ENCODE results near the gene SCGB3A1. TPM values are rescaled to one million over a fixed set of nuclear protein-coding genes. Genes with fewer than 3 reads are reported as not detected.

SCGB3A1 gene
- total RNA-seq, 2 donors from 2014 or later = not detected

DNA sequence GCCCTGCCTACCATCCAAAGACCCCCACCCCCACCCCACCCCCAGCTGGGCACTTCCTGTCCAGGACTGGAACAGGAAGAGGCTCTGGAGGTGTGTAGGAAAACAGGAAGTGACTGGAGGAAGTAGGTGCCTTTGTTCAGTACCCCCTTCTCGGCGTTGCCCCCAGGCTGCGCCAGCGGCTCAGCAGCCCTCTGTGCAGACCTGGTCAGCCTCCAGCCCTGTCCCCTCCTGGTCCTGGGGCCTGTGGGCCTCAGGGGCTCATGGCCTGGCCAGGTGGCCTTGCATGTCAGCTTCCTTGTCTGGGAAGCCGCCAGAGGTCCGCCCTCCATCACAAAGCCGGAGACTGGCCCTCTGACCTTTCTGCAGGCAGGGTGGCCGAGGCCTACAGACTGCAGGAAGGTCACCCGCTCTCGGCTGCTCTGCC lies 32.1 kb upstream of the SCGB3A1 start:
- no peak for DNase-seq
- Histone ChIP-seq H3K36me3 (replicated peaks in 1 of 2; ENCODE audit: insufficient read depth in 1 of 2, low read depth in 2 of 2) (no peaks in the 10 kb centered on the region), H3K4me1 (peaks cover 9% of the 10 kb centered on the region), H3K4me3 (no peak overlapping the region), H3K27ac (no peak overlapping the region), H3K9me3 (no peaks in the 10 kb centered on the region), H3K27me3 (peaks cover 0 to 5% of the 10 kb centered on the region in 2 donors)
- 72 to 77% methylated on average over 5 to 10 of the region's 10 CpGs for WGBS, 2 donors
- no peak for ATAC-seq
- intact Hi-C loops (cut with DNase I) = no loop called here
- TF ChIP-seq, protein P1, sequence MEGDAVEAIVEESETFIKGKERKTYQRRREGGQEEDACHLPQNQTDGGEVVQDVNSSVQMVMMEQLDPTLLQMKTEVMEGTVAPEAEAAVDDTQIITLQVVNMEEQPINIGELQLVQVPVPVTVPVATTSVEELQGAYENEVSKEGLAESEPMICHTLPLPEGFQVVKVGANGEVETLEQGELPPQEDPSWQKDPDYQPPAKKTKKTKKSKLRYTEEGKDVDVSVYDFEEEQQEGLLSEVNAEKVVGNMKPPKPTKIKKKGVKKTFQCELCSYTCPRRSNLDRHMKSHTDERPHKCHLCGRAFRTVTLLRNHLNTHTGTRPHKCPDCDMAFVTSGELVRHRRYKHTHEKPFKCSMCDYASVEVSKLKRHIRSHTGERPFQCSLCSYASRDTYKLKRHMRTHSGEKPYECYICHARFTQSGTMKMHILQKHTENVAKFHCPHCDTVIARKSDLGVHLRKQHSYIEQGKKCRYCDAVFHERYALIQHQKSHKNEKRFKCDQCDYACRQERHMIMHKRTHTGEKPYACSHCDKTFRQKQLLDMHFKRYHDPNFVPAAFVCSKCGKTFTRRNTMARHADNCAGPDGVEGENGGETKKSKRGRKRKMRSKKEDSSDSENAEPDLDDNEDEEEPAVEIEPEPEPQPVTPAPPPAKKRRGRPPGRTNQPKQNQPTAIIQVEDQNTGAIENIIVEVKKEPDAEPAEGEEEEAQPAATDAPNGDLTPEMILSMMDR (IDR thresholded peaks at IDR 0.05) = no peak
- no peak for TF ChIP-seq POLR2A (IDR thresholded peaks at IDR 0.05)

DNA sequence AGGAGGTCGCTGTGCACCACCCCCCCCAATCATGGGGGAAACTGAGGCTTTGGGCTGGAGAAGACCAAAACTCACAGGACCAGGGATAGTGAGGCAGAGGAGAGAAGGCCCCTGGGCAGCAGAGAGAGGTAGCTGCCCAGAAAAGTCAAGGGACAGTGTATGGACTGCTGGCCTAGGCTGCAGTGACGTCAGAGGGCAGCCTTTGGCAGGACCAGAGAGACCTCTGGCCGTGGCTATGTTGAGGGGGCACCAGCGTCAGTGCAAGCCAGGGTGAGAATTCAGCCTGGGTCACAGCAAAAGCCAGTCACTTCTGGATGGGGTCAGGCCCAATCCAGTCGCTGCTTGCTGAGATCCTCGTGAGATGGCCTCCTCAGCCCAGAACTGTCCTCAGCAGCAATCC lies 31.6 kb upstream of the SCGB3A1 start:
- intact Hi-C loops (cut with DNase I) = no loop called here
- peaks cover 9% of the 10 kb centered on the region for H3K4me1 ChIP-seq
- peaks cover 0 to 7% of the 10 kb centered on the region in 2 donors for H3K27me3 ChIP-seq
- no peak for ATAC-seq
- TF ChIP-seq POLR2A (IDR thresholded peaks at IDR 0.05) = no peak
- TF ChIP-seq, protein P1 (IDR thresholded peaks at IDR 0.05) = no peak
- no peaks in the 10 kb centered on the region for H3K36me3 ChIP-seq (replicated peaks in 1 of 2; ENCODE audit: insufficient read depth in 1 of 2, low read depth in 2 of 2)
- no peak overlapping the region for H3K4me3 ChIP-seq
- H3K9me3 ChIP-seq = no peaks in the 10 kb centered on the region
- no peak overlapping the region for H3K27ac ChIP-seq
- 68 to 84% methylated on average over 4 to 6 of the region's 6 CpGs for WGBS, 2 donors
- no peak for DNase-seq

DNA sequence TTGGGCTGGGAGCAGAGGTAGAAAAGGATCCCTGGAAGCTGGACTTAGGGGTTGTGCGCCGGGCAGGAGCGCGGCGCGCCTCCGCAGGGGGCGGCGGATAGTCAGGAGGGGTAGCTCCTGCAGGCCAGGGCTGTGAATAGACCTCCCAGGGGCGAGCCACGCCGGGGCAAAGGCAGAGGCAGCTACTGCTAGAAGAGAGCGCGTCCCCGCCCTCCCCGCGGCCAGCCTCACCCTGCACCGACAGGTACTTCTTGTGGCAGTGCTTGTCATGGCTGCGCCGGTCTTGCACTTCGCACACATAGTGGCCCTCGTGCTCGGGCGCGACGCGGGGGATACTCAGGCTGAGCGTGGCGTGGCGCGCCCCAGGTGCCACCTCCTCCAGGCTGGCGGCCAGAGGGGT lies 30.0 kb upstream of the SCGB3A1 start:
- WGBS, 2 donors = 81 to 91% methylated on average over 6 to 26 of the region's 32 CpGs
- H3K9me3 ChIP-seq = no peaks in the 10 kb centered on the region
- H3K27me3 ChIP-seq = peaks cover 0 to 7% of the 10 kb centered on the region in 2 donors
- no peaks in the 10 kb centered on the region for H3K36me3 ChIP-seq (replicated peaks in 1 of 2; ENCODE audit: insufficient read depth in 1 of 2, low read depth in 2 of 2)
- no peak for TF ChIP-seq POLR2A (IDR thresholded peaks at IDR 0.05)
- TF ChIP-seq, protein P1 (IDR thresholded peaks at IDR 0.05) = no peak
- ATAC-seq = no peak
- DNase-seq = no peak
- no peak overlapping the region for H3K4me3 ChIP-seq
- no peak overlapping the region for H3K27ac ChIP-seq
- peaks cover 9% of the 10 kb centered on the region for H3K4me1 ChIP-seq
- intact Hi-C loops (cut with DNase I) = no loop called here

DNA sequence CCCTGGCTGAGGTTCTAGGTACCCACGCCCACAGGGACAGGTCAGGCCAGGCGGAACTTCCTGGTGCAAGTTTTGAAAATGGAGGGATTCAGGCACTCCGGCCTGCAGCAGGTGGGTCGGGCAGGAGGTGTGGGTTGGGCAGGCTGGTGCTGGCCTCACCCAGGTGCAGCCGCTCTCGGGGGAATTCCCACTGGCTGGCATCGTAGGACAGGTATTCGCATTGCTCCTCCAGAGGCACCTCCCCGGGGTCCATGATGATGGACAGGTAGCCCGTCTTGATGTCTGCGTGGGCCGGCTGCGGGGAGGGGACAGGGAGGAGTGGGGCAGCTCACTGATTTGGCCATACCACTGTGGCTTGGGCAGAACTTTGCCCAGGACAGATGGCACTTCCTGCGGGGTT lies 28.7 kb upstream of the SCGB3A1 start:
- no peak for ATAC-seq
- H3K4me1 ChIP-seq = peaks cover 9% of the 10 kb centered on the region
- peaks cover 0 to 7% of the 10 kb centered on the region in 2 donors for H3K27me3 ChIP-seq
- TF ChIP-seq, protein P1 (IDR thresholded peaks at IDR 0.05) = no peak
- TF ChIP-seq POLR2A (IDR thresholded peaks at IDR 0.05) = no peak
- DNase-seq = no peak
- H3K9me3 ChIP-seq = no peaks in the 10 kb centered on the region
- H3K4me3 ChIP-seq = no peak overlapping the region
- WGBS, 2 donors = 55 to 62% methylated on average over 2 to 12 of the region's 14 CpGs
- H3K36me3 ChIP-seq (replicated peaks in 1 of 2; ENCODE audit: insufficient read depth in 1 of 2, low read depth in 2 of 2) = no peaks in the 10 kb centered on the region
- intact Hi-C loops (cut with DNase I) = no loop called here
- no peak overlapping the region for H3K27ac ChIP-seq

DNA sequence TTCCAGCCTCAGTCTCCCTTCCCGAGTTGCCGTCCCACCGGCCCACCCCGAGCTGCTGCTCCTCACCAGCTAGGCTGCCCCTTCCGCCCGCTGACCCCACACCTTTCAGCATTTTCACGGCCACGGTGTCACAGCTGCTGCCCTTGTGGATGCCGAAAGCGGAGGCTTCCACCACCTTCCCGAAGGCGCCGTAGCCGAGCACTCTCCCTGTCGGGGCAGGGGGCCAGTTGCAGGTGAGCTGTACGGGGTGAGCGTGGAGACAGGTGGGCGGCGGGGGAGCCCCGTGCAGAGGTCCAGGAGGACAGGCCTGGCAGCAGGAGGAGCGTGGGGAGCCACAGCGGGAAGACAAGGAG lies 28.2 kb upstream of the SCGB3A1 start:
- intact Hi-C loops (cut with DNase I) = no loop called here
- TF ChIP-seq POLR2A (IDR thresholded peaks at IDR 0.05) = no peak
- TF ChIP-seq, protein P1 (IDR thresholded peaks at IDR 0.05) = no peak
- ATAC-seq (no peak), DNase-seq (no peak)
- peaks cover 9% of the 10 kb centered on the region for H3K4me1 ChIP-seq
- no peak overlapping the region for H3K4me3 ChIP-seq
- H3K27ac ChIP-seq = no peak overlapping the region
- H3K27me3 ChIP-seq = peaks cover 0 to 7% of the 10 kb centered on the region in 2 donors
- WGBS, 2 donors = 76% methylated on average over 20 to 22 of the region's 22 CpGs
- H3K9me3 ChIP-seq = no peaks in the 10 kb centered on the region
- no peaks in the 10 kb centered on the region for H3K36me3 ChIP-seq (replicated peaks in 1 of 2; ENCODE audit: insufficient read depth in 1 of 2, low read depth in 2 of 2)
